Measurements from ENCODE around the gene COL5A1. TPM values are rescaled to one million over a fixed set of nuclear protein-coding genes. Genes with fewer than 3 reads are reported as not detected.

COL5A1 gene
- total RNA-seq, 1 donor from 2014 or later, result 18.7 TPM

DNA sequence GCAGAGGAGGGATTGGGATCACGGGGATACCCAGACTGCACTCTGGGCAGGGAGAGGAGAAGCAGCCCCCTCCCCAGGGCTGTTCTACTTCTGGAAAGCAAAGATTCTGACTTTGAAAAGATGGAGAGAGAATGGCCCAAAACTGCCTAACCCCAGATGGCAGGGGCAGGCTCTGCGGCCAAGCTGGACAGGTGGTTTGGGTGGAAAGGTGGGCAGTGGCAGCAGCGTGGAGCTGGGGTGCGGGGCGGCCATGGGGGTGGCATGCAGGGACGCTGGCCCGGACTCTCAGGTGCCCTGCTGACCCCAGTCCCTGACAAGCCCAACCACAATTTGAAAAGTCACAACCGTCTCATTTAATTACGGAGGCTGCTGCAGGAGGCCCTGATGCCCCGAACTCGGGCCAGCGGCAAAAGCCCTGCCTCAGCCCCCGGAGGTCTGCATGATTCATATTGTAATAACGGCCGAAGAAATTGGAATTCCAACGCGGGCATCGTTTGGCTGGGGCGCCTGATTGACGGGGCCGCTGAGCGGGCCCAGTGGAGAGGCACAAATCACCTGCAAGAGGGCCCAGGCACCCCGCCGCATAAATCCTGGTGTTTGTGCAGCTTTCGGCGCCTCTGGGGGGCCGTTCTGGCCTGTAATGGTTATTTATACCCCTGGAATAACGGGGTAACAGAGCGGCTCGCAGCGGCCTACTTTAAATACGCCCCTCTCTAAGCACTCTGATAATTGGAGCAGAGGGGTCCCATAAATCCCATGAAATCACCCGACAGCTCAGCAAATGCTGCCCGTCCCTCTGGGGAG lies 197.2 kb downstream of the COL5A1 start:
- ATAC-seq (no peak), DNase-seq (ENCODE audit: missing footprints) (peak; percentile 59)
- intact Hi-C loops (cut with DNase I), result no loop called here

GRCh38 chr9:134839455-134840125 lies 198.0 kb downstream of the COL5A1 start:
- intact Hi-C loops (cut with DNase I), result no loop called here
- peak; percentile 59 for DNase-seq (ENCODE audit: missing footprints)

GRCh38 chr9:134840511-134840910 lies 198.9 kb downstream of the COL5A1 start:
- DNase-seq (ENCODE audit: missing footprints) (no peak), ATAC-seq (no peak)
- intact Hi-C loops (cut with DNase I), result no loop called here

More at GRCh38 chr9:134839455-134840125, 198.0 kb downstream of the COL5A1 start:
- no peak for ATAC-seq

DNA sequence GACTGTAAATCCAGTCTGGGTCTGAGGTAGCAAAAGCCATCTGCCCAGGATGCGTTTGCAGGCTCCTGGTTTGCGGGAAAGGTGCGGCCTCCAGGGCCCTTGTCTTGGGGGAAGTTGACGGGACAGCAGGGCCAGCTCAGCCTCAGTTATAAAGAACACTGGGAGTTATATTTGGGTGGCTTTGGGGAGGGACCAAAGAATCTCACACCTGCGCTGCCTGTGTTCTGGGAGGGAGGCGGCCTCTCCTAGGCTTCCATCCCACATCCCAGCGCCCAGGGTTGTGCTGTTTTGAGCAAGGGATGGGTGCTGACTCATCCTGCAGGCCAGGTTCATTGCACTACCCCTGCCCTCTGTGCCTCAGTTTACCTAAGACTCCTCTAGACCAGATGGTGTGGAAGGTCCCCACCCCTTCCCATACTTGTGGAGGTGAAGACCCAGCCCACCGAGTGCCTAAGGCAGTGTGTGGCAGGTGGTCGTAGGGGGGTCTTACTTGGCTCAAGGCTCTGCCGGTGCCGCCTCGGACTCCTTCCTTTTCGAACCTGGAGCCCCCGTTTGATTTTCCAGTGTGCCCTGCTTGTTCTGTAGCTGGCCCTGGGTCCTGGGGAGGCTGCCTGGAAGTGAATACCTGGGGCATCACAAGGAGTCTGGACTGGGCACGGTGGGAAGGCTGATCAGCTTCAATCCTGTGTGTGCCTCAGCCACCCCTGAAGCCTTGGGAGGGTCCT lies 199.7 kb downstream of the COL5A1 start:
- ATAC-seq, result no peak
- DNase-seq (ENCODE audit: missing footprints), result no peak
- intact Hi-C loops (cut with DNase I), result no loop called here

- ATAC-seq (no peak), DNase-seq (ENCODE audit: missing footprints) (no peak)
- intact Hi-C loops (cut with DNase I), result no loop called here
These were observed 200.7 kb downstream of the COL5A1 start for GRCh38 chr9:134842321-134842720.

GRCh38 chr9:134843740-134844139 lies 202.1 kb downstream of the COL5A1 start:
- no peak for DNase-seq (ENCODE audit: missing footprints)
- intact Hi-C loops (cut with DNase I), result no loop called here
- no peak for ATAC-seq

GRCh38 chr9:134844821-134845220 lies 203.2 kb downstream of the COL5A1 start:
- no peak for DNase-seq (ENCODE audit: missing footprints)
- ATAC-seq, result no peak
- intact Hi-C loops (cut with DNase I), result no loop called here

- ATAC-seq, result no peak
- DNase-seq (ENCODE audit: missing footprints), result no peak
- intact Hi-C loops (cut with DNase I), result no loop called here
These were observed 204.6 kb downstream of the COL5A1 start for GRCh38 chr9:134846187-134846586.

GRCh38 chr9:134846699-134847098 lies 205.1 kb downstream of the COL5A1 start:
- ATAC-seq, result no peak
- no peak for DNase-seq (ENCODE audit: missing footprints)
- intact Hi-C loops (cut with DNase I), result no loop called here

DNA sequence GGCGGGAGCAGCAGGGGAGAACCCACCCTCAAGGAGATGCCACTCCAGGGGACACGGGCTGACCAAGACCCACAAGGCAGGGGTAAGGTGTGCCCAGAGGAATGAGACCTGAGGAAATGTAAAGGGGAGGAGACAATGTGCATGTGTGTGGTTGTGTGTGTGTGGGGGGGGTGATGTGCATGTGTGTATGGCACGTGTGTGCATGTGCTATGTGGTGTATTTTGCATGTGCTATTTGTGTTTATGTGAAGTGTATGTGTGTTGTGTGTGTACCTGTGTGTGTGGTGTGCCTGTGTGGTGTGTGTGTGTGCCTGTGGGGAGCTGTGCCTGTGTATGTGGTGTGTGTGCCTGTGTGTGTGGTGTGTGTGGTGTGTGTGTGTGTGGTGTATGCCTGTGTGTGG lies 205.5 kb downstream of the COL5A1 start:
- ATAC-seq, result no peak
- no peak for DNase-seq (ENCODE audit: missing footprints)

GRCh38 chr9:134847752-134848432 lies 206.3 kb downstream of the COL5A1 start:
- ATAC-seq (peak; percentile 32), DNase-seq (ENCODE audit: missing footprints) (no peak)
- intact Hi-C loops (cut with DNase I), result no loop called here

More for the DNA sequence above, 205.5 kb downstream of the COL5A1 start:
- intact Hi-C loops (cut with DNase I), result no loop called here

GRCh38 chr9:134848504-134848903 lies 206.9 kb downstream of the COL5A1 start:
- intact Hi-C loops (cut with DNase I), result no loop called here
- DNase-seq (ENCODE audit: missing footprints), result no peak
- no peak for ATAC-seq

- DNase-seq (ENCODE audit: missing footprints) (no peak), ATAC-seq (no peak)
- intact Hi-C loops (cut with DNase I), result no loop called here
These were observed 209.0 kb downstream of the COL5A1 start for GRCh38 chr9:134850611-134851010.

GRCh38 chr9:134851020-134851419 lies 209.4 kb downstream of the COL5A1 start:
- ATAC-seq (no peak), DNase-seq (ENCODE audit: missing footprints) (no peak)
- intact Hi-C loops (cut with DNase I), result no loop called here

DNA sequence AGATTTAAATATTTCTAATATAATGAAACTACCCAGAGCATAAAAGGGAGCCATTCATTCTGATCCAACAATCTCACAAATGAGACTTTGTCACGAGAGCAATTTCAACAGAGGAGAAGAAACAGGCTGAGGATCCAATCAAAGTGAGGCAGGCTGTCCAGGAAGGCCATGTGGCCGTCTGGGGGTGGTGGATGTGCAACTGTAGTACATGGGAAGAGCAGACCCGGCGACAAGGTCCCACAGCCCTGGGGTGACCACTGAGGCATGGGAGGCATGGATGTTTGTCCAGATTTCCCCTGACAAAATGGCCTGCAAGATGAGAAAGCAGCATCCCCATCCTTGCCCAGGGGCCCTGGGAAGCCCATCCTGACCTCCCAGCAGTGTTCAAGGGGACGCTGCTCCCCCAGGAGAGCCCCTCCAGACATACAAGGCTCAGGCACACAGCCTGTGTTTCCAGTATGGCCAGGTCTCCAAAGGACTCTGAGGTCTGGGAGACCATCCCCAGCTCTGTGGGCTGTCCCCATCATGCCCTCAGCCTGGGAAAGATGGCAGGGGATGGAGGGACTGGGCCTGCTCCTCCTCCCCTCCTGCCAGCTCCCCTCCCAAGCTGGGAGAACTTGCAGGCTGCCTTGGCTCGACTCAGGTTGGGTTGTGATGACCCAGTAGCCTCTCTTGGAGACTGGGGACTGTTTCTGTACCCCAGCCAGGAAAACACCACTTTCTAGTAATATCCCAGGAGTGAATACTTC lies 211.5 kb downstream of the COL5A1 start:
- ATAC-seq, result peak; percentile 26
- DNase-seq (ENCODE audit: missing footprints), result no peak
- intact Hi-C loops (cut with DNase I), result no loop called here

GRCh38 chr9:134853893-134854292 lies 212.3 kb downstream of the COL5A1 start:
- ATAC-seq (no peak), DNase-seq (ENCODE audit: missing footprints) (no peak)
- intact Hi-C loops (cut with DNase I), result no loop called here

- intact Hi-C loops (cut with DNase I), result no loop called here
- ATAC-seq (no peak), DNase-seq (ENCODE audit: missing footprints) (no peak)
These were observed 213.0 kb downstream of the COL5A1 start for GRCh38 chr9:134854541-134854981.

GRCh38 chr9:134855231-134855899 lies 213.8 kb downstream of the COL5A1 start:
- ATAC-seq, result no peak
- DNase-seq (ENCODE audit: missing footprints), result no peak
- intact Hi-C loops (cut with DNase I), result no loop called here
